Stimulated activated naive CD8-positive, alpha-beta T cell treated with anti-CD3 and anti-CD28 coated beads, Interleukin-15, Interleukin-2, amounts not matched to agents 100 ng/mL and 50 ng/mL, for 24 hours (primary cell): ENCODE measurements around the gene CCSER2.
A peak's percentile ranks its signal among the peaks of the same experiment; 100 is the strongest.
"Not testable (repeated sequence)": the region's sequence is repeated elsewhere in the genome, so short reads cannot be mapped to it uniquely, and the experiment has no call there.

Experiments used
- H3K27ac Mint-ChIP-seq: one replicate; pipeline ENCODE4 v1.8.0; 2021; ENCODE audit warnings: mild to moderate bottlenecking, mixed read lengths
- H3K27me3 Mint-ChIP-seq: one replicate; pipeline ENCODE4 v1.8.0; 2021; ENCODE audit warnings: mixed read lengths
- H3K36me3 Mint-ChIP-seq: one replicate; pipeline ENCODE4 v1.8.0; 2021; ENCODE audit warnings: low read depth, mixed read lengths
- H3K4me1 Mint-ChIP-seq: one replicate; pipeline ENCODE4 v1.8.0; 2021; ENCODE audit warnings: low read depth, mixed read lengths
- H3K4me3 Mint-ChIP-seq: one replicate; pipeline ENCODE4 v1.8.0; 2021; ENCODE audit warnings: mild to moderate bottlenecking, mixed read lengths
- H3K9me3 Mint-ChIP-seq: one replicate; pipeline ENCODE4 v1.8.0; 2021; ENCODE audit warnings: mixed read lengths

Gene CCSER2

GRCh38 chr10:84328418-84329195 lies at the start of gene CCSER2:
Gene CCSER2, plus strand, starts transcription at chr10:84328589. Its CDS starts 42,464 bp downstream, at chr10:84371053.
- H3K27ac Mint-ChIP-seq: peak within 1 kb of the TSS; percentile 95
- H3K4me3 Mint-ChIP-seq: peak within 1 kb of the TSS; percentile 89
- no peaks in the 10 kb centered on the region for H3K36me3 Mint-ChIP-seq
- no peaks in the 10 kb centered on the region for H3K9me3 Mint-ChIP-seq
- H3K4me1 Mint-ChIP-seq: peaks cover 32% of the 10 kb centered on the region
- H3K27me3 Mint-ChIP-seq: no peaks in the 10 kb centered on the region

GRCh38 chr10:84279876-84280475 lies 48.4 kb upstream of the CCSER2 start:
- H3K4me3 Mint-ChIP-seq, H3K27ac Mint-ChIP-seq: not testable (repeated sequence)

GRCh38 chr10:84286695-84287094 lies 41.7 kb upstream of the CCSER2 start:
- no peaks in the 10 kb centered on the region for H3K4me1 Mint-ChIP-seq
- no peaks in the 10 kb centered on the region for H3K9me3 Mint-ChIP-seq
- H3K27ac Mint-ChIP-seq: no peak overlapping the region
- H3K27me3 Mint-ChIP-seq: no peaks in the 10 kb centered on the region
- H3K36me3 Mint-ChIP-seq: no peaks in the 10 kb centered on the region
- no peak overlapping the region for H3K4me3 Mint-ChIP-seq

More at GRCh38 chr10:84279876-84280475, 48.4 kb upstream of the CCSER2 start:
- not testable (repeated sequence) for H3K36me3 Mint-ChIP-seq, H3K9me3 Mint-ChIP-seq, H3K4me1 Mint-ChIP-seq
- H3K27me3 Mint-ChIP-seq: peaks cover 28% of the 10 kb centered on the region

- Mint-ChIP-seq H3K27ac (no peak overlapping the region), H3K27me3 (no peaks in the 10 kb centered on the region)
Measured at GRCh38 chr10:84288151-84288550, 40.2 kb upstream of the CCSER2 start.

GRCh38 chr10:84289521-84290200 lies 38.7 kb upstream of the CCSER2 start:
- Mint-ChIP-seq H3K9me3 (no peaks in the 10 kb centered on the region), H3K36me3 (no peaks in the 10 kb centered on the region), H3K27me3 (no peaks in the 10 kb centered on the region), H3K4me3 (no peak overlapping the region), H3K27ac (no peak overlapping the region), H3K4me1 (peaks cover 14% of the 10 kb centered on the region)

More at GRCh38 chr10:84288151-84288550, 40.2 kb upstream of the CCSER2 start:
- Mint-ChIP-seq H3K36me3 (no peaks in the 10 kb centered on the region), H3K9me3 (no peaks in the 10 kb centered on the region), H3K4me3 (no peak overlapping the region), H3K4me1 (no peaks in the 10 kb centered on the region)

GRCh38 chr10:84290235-84290634 lies 38.2 kb upstream of the CCSER2 start:
- H3K4me3 Mint-ChIP-seq: no peak overlapping the region
- peaks cover 19% of the 10 kb centered on the region for H3K4me1 Mint-ChIP-seq
- no peak overlapping the region for H3K27ac Mint-ChIP-seq
- no peaks in the 10 kb centered on the region for H3K9me3 Mint-ChIP-seq
- no peaks in the 10 kb centered on the region for H3K36me3 Mint-ChIP-seq
- no peaks in the 10 kb centered on the region for H3K27me3 Mint-ChIP-seq

GRCh38 chr10:84291384-84291783 lies 37.0 kb upstream of the CCSER2 start:
- H3K27me3 Mint-ChIP-seq: no peaks in the 10 kb centered on the region
- H3K4me1 Mint-ChIP-seq: peaks cover 19% of the 10 kb centered on the region
- H3K36me3 Mint-ChIP-seq: no peaks in the 10 kb centered on the region
- no peaks in the 10 kb centered on the region for H3K9me3 Mint-ChIP-seq
- H3K27ac Mint-ChIP-seq: no peak overlapping the region
- no peak overlapping the region for H3K4me3 Mint-ChIP-seq

GRCh38 chr10:84292502-84292901 lies 35.9 kb upstream of the CCSER2 start:
- Mint-ChIP-seq H3K27ac (no peak overlapping the region), H3K4me3 (no peak overlapping the region), H3K27me3 (no peaks in the 10 kb centered on the region), H3K9me3 (no peaks in the 10 kb centered on the region), H3K36me3 (no peaks in the 10 kb centered on the region), H3K4me1 (peaks cover 19% of the 10 kb centered on the region)

GRCh38 chr10:84293171-84293570 lies 35.2 kb upstream of the CCSER2 start:
- Mint-ChIP-seq H3K4me3 (no peak overlapping the region), H3K4me1 (peaks cover 19% of the 10 kb centered on the region), H3K27me3 (no peaks in the 10 kb centered on the region), H3K27ac (no peak overlapping the region), H3K9me3 (no peaks in the 10 kb centered on the region), H3K36me3 (no peaks in the 10 kb centered on the region)

- Mint-ChIP-seq H3K36me3 (no peaks in the 10 kb centered on the region), H3K4me1 (peaks cover 19% of the 10 kb centered on the region), H3K9me3 (no peaks in the 10 kb centered on the region), H3K27ac (no peak overlapping the region), H3K27me3 (no peaks in the 10 kb centered on the region), H3K4me3 (no peak overlapping the region)
Measured at GRCh38 chr10:84293574-84294016, 34.8 kb upstream of the CCSER2 start.

- Mint-ChIP-seq H3K27me3 (no peaks in the 10 kb centered on the region), H3K36me3 (no peaks in the 10 kb centered on the region), H3K27ac (no peak overlapping the region), H3K4me3 (no peak overlapping the region), H3K9me3 (no peaks in the 10 kb centered on the region), H3K4me1 (peaks cover 19% of the 10 kb centered on the region)
Measured at GRCh38 chr10:84294766-84295447, 33.5 kb upstream of the CCSER2 start.

GRCh38 chr10:84296091-84296981 lies 32.1 kb upstream of the CCSER2 start:
- H3K4me1 Mint-ChIP-seq: peaks cover 19% of the 10 kb centered on the region
- no peaks in the 10 kb centered on the region for H3K9me3 Mint-ChIP-seq
- H3K27ac Mint-ChIP-seq: no peak overlapping the region
- H3K36me3 Mint-ChIP-seq: no peaks in the 10 kb centered on the region
- H3K4me3 Mint-ChIP-seq: no peak overlapping the region
- no peaks in the 10 kb centered on the region for H3K27me3 Mint-ChIP-seq

- Mint-ChIP-seq H3K4me3 (no peak overlapping the region), H3K9me3 (no peaks in the 10 kb centered on the region), H3K27me3 (peaks cover 4% of the 10 kb centered on the region), H3K4me1 (peaks cover 19% of the 10 kb centered on the region), H3K27ac (no peak overlapping the region), H3K36me3 (no peaks in the 10 kb centered on the region)
Measured at GRCh38 chr10:84298057-84298456, 30.3 kb upstream of the CCSER2 start.

GRCh38 chr10:84302223-84302622 lies 26.2 kb upstream of the CCSER2 start:
- H3K4me1 Mint-ChIP-seq: peaks cover 16% of the 10 kb centered on the region
- peaks cover 8% of the 10 kb centered on the region for H3K27me3 Mint-ChIP-seq
- no peak overlapping the region for H3K27ac Mint-ChIP-seq
- H3K36me3 Mint-ChIP-seq: no peaks in the 10 kb centered on the region
- H3K9me3 Mint-ChIP-seq: no peaks in the 10 kb centered on the region
- H3K4me3 Mint-ChIP-seq: no peak overlapping the region
